ENCODE results near the gene WIPF2. TPM values are rescaled to one million over a fixed set of nuclear protein-coding genes. Genes with fewer than 3 reads are reported as not detected.

The WIPF2 gene
- polyA plus RNA-seq, 1 experiment = 8.1 TPM

- Histone ChIP-seq H3K27me3 (ENCODE audit: control insufficient read depth, insufficient read depth, low read length) (no peaks in the 10 kb centered on the region), H3K9me3 (ENCODE audit: control insufficient read depth, insufficient read depth, low read length) (no peaks in the 10 kb centered on the region), H3K27ac (ENCODE audit: low read depth, low read length) (no peak overlapping the region), H3K4me3 (ENCODE audit: low read depth, low read length) (no peak overlapping the region)
- ChIA-PET CTCF (no interaction called here), POLR2A (no interaction called here)
- TF ChIP-seq CTCF (IDR thresholded peaks at IDR 0.05; ENCODE audit: low read depth, low read length) = no peak
- DNase-seq (ENCODE audit: low read depth, low spot score) = no peak
Measured at GRCh38 chr17:40325156-40326013, 106.3 kb downstream of the WIPF2 start.

- Histone ChIP-seq H3K9me3 (ENCODE audit: control insufficient read depth, insufficient read depth, low read length) (no peaks in the 10 kb centered on the region; the same call in 1 of the 2 replicates), H3K27ac (ENCODE audit: low read depth, low read length) (no peak overlapping the region), H3K4me3 (ENCODE audit: low read depth, low read length) (no peak overlapping the region), H3K27me3 (ENCODE audit: control insufficient read depth, insufficient read depth, low read length) (no peaks in the 10 kb centered on the region)
- TF ChIP-seq CTCF (IDR thresholded peaks at IDR 0.05; ENCODE audit: low read depth, low read length) = no peak
- POLR2A ChIA-PET = no interaction called here
- DNase-seq (ENCODE audit: low read depth, low spot score) = no peak
- CTCF ChIA-PET = no interaction called here
Measured at GRCh38 chr17:40326014-40326831, 107.1 kb downstream of the WIPF2 start.

GRCh38 chr17:40326832-40327199, 107.7 kb downstream of the WIPF2 start:
- H3K9me3 ChIP-seq (ENCODE audit: control insufficient read depth, insufficient read depth, low read length) = no peaks in the 10 kb centered on the region; the same call in 1 of the 2 replicates
- H3K27me3 ChIP-seq (ENCODE audit: control insufficient read depth, insufficient read depth, low read length) = no peaks in the 10 kb centered on the region
- no peak overlapping the region for H3K27ac ChIP-seq (ENCODE audit: low read depth, low read length)
- POLR2A ChIA-PET = interaction anchor here (0.7 kb wide), 1 partner anchor 19 kb away, joined by 3 read pairs; no protein-coding TSS in a partner anchor
- DNase-seq (ENCODE audit: low read depth, low spot score) = no peak
- H3K4me3 ChIP-seq (ENCODE audit: low read depth, low read length) = no peak overlapping the region
- no peak for TF ChIP-seq CTCF (IDR thresholded peaks at IDR 0.05; ENCODE audit: low read depth, low read length)
- CTCF ChIA-PET = no interaction called here

GRCh38 chr17:40327244-40327729, 108.2 kb downstream of the WIPF2 start:
- no peak for DNase-seq (ENCODE audit: low read depth, low spot score)
- Histone ChIP-seq H3K27ac (ENCODE audit: low read depth, low read length) (no peak overlapping the region), H3K27me3 (ENCODE audit: control insufficient read depth, insufficient read depth, low read length) (no peaks in the 10 kb centered on the region), H3K9me3 (ENCODE audit: control insufficient read depth, insufficient read depth, low read length) (no peaks in the 10 kb centered on the region; the same call in 1 of the 2 replicates), H3K4me3 (ENCODE audit: low read depth, low read length) (no peak overlapping the region)
- ChIA-PET POLR2A (interaction anchor here (0.7 kb wide), 1 partner anchor 19 kb away, joined by 3 read pairs; no protein-coding TSS in a partner anchor), CTCF (no interaction called here)
- TF ChIP-seq CTCF (IDR thresholded peaks at IDR 0.05; ENCODE audit: low read depth, low read length) = no peak

Measured in AG04450 (cell line).